H9 (cell line): ENCODE measurements around the gene RASL10A. TPM values are rescaled to one million over a fixed set of nuclear protein-coding genes. Genes with fewer than 3 reads are reported as not detected.

Experiments used
- DNase-seq: peaks from one replicate; pipeline ENCODE4 v3.0.0-alpha.2; 2017
- H2AFZ ChIP-seq: one replicate; pipeline ENCODE4 v1.6.1; 2013; ENCODE audit warnings: mild to moderate bottlenecking, low read length, control low read depth, moderate library complexity
- H2AK5ac ChIP-seq: 2 replicates; pipeline ENCODE4 v1.6.1; 2013; ENCODE audit warnings: low read length, control low read depth, mixed read lengths; ENCODE audit not compliant: insufficient read length
- H2BK120ac ChIP-seq: one replicate; pipeline ENCODE4 v1.6.1; 2013; ENCODE audit warnings: low read depth, mild to moderate bottlenecking, low read length, control low read depth, inconsistent platforms; ENCODE audit not compliant: poor library complexity, severe bottlenecking
- H2BK12ac ChIP-seq: 2 replicates; pipeline ENCODE4 v1.6.1; 2013; ENCODE audit warnings: low read length, control low read depth, mixed read lengths, low read depth; ENCODE audit not compliant: insufficient read length
- H2BK15ac ChIP-seq: 2 replicates; pipeline ENCODE4 v1.6.1; 2013; ENCODE audit warnings: low read depth, low read length, control low read depth
- H2BK20ac ChIP-seq: one replicate; pipeline ENCODE4 v1.6.1; 2013; ENCODE audit warnings: low read depth, mild to moderate bottlenecking, low read length, control low read depth, inconsistent platforms; ENCODE audit not compliant: poor library complexity, severe bottlenecking
- H2BK5ac ChIP-seq: 2 replicates; pipeline ENCODE4 v1.6.1; 2013; ENCODE audit warnings: low read length, control low read depth, mixed read lengths; ENCODE audit not compliant: insufficient read length
- H3K14ac ChIP-seq: 2 replicates; pipeline ENCODE4 v1.6.1; 2013; ENCODE audit warnings: low read length, control low read depth; ENCODE audit not compliant: insufficient read depth
- H3K18ac ChIP-seq: 2 replicates; pipeline ENCODE4 v1.6.1; 2013; ENCODE audit warnings: low read depth, mild to moderate bottlenecking, mixed read lengths, low read length, control low read depth; ENCODE audit not compliant: insufficient read length
- H3K23ac ChIP-seq: 2 replicates; pipeline ENCODE4 v1.6.1; 2013; ENCODE audit warnings: low read length, control low read depth, mixed read lengths, low read depth; ENCODE audit not compliant: insufficient read length
- H3K23me2 ChIP-seq: 2 replicates; pipeline ENCODE4 v1.6.1; 2013; ENCODE audit warnings: low read depth, mild to moderate bottlenecking, mixed read lengths, low read length, control low read depth; ENCODE audit not compliant: insufficient read length, poor library complexity, severe bottlenecking
- H3K27ac ChIP-seq: 2 replicates; pipeline ENCODE4 v1.5.1; 2013; ENCODE audit warnings: low read length, control low read depth, mixed read lengths, low read depth; ENCODE audit not compliant: insufficient read length
- H3K27me3 ChIP-seq: 2 replicates; pipeline ENCODE4 v1.6.1; 2013; ENCODE audit warnings: low read length, control low read depth, inconsistent platforms; ENCODE audit not compliant: insufficient read depth
- H3K4ac ChIP-seq: 2 replicates; pipeline ENCODE4 v1.6.1; 2013; ENCODE audit warnings: low read depth, mild to moderate bottlenecking, control low read depth, inconsistent platforms, low read length, moderate library complexity
- H3K4me1 ChIP-seq: 2 replicates; pipeline ENCODE4 v1.6.1; 2013; ENCODE audit warnings: low read length, control low read depth, inconsistent platforms; ENCODE audit not compliant: insufficient read depth
- H3K4me2 ChIP-seq: 2 replicates; pipeline ENCODE4 v1.6.1; 2013; ENCODE audit warnings: low read length, control low read depth, mixed read lengths; ENCODE audit not compliant: insufficient read length, insufficient read depth
- H3K56ac ChIP-seq: 2 replicates; pipeline ENCODE4 v1.6.1; 2013; ENCODE audit warnings: low read depth, mild to moderate bottlenecking, mixed read lengths, low read length, control low read depth; ENCODE audit not compliant: insufficient read length
- H3K79me1 ChIP-seq: 2 replicates; pipeline ENCODE4 v1.6.1; 2013; ENCODE audit warnings: low read depth, mild to moderate bottlenecking, moderate library complexity, low read length, control low read depth, inconsistent platforms; ENCODE audit not compliant: insufficient read depth, poor library complexity, severe bottlenecking
- H3K79me2 ChIP-seq: 2 replicates; pipeline ENCODE4 v1.6.1; 2013; ENCODE audit warnings: low read length, control low read depth, inconsistent platforms; ENCODE audit not compliant: insufficient read depth
- H3K9ac ChIP-seq: 2 replicates; pipeline ENCODE4 v1.6.1; 2013; ENCODE audit warnings: low read length, control low read depth, mixed read lengths; ENCODE audit not compliant: insufficient read length; ENCODE audit errors: extremely low read depth
- H3K9me3 ChIP-seq: one replicate; pipeline ENCODE4 v1.6.1; 2013; ENCODE audit warnings: low read depth, low read length, inconsistent platforms; ENCODE audit not compliant: control insufficient read depth
- H3T11ph ChIP-seq: one replicate; pipeline ENCODE4 v1.6.1; 2013; ENCODE audit warnings: mild to moderate bottlenecking, low read length, control low read depth, inconsistent platforms
- H4K20me1 ChIP-seq: one replicate; pipeline ENCODE4 v1.6.1; 2013; ENCODE audit not compliant: control insufficient read depth, insufficient read length, insufficient read depth
- H4K5ac ChIP-seq: 2 replicates; pipeline ENCODE4 v1.6.1; 2013; ENCODE audit warnings: low read depth, mild to moderate bottlenecking, mixed read lengths, low read length, control low read depth; ENCODE audit not compliant: insufficient read length
- H4K8ac ChIP-seq: replicated peaks from 2 replicates; pipeline ENCODE4 v1.6.1; 2013; ENCODE audit warnings: low read length, control low read depth, mixed read lengths, low read depth; ENCODE audit not compliant: insufficient read length
- H4K91ac ChIP-seq: 2 replicates; pipeline ENCODE4 v1.6.1; 2013; ENCODE audit warnings: low read depth, mild to moderate bottlenecking, moderate library complexity, mixed read lengths, low read length, control low read depth; ENCODE audit not compliant: insufficient read length
- H3K27ac Mint-ChIP-seq, 3 experiments: 2 replicates in 2 of 3; 3 replicates in 1 of 3; pipeline ENCODE4 v1.8.0; 2020 to 2021; ENCODE audit warnings: mixed read lengths in 3 of 3, mild to moderate bottlenecking in 1 of 3, moderate library complexity in 1 of 3
- H3K27me3 Mint-ChIP-seq: 2 replicates; pipeline ENCODE4 v1.8.0; 2021; ENCODE audit warnings: low read depth, mild to moderate bottlenecking, moderate library complexity, mixed read lengths
- H3K36me3 Mint-ChIP-seq, 3 experiments: 2 replicates in 2 of 3; 3 replicates in 1 of 3; pipeline ENCODE4 v1.8.0; 2020 to 2021; ENCODE audit warnings: low read depth in 3 of 3, mixed read lengths in 3 of 3; ENCODE audit not compliant: insufficient read depth in 1 of 3
- H3K4me1 Mint-ChIP-seq, 2 experiments: 2 replicates each; pipeline ENCODE4 v1.8.0; 2020; ENCODE audit warnings: mixed read lengths in 2 of 2
- H3K4me3 Mint-ChIP-seq, 2 experiments: 2 replicates in 1 of 2; 3 replicates in 1 of 2; pipeline ENCODE4 v1.8.0; 2020 to 2021; ENCODE audit warnings: mild to moderate bottlenecking in 2 of 2, mixed read lengths in 2 of 2, moderate library complexity in 1 of 2
- H3K9me3 Mint-ChIP-seq, 2 experiments: 2 replicates in 1 of 2; 3 replicates in 1 of 2; pipeline ENCODE4 v1.8.0; 2020; ENCODE audit warnings: mild to moderate bottlenecking in 2 of 2, mixed read lengths in 2 of 2, moderate library complexity in 1 of 2
- CTCF ChIP-seq: fragments of 200-600 bp; sonication (generic); conservative IDR thresholded peaks from 3 replicates; pipeline ENCODE4 v1.8.0; 2021; ENCODE audit warnings: antibody characterized with exemption, mild to moderate bottlenecking
- WGBS: extraction: QIAGEN DNeasy Blood & Tissue Kit; methylation state at CpG from one replicate; pipeline ENCODE4 v1.1.7; 2013; ENCODE audit warnings: missing lambda C conversion rate, low lambda C conversion rate, mixed read lengths; ENCODE audit not compliant: insufficient read length; ENCODE audit errors: extremely low coverage; 5-methylcytosine and 5-hydroxymethylcytosine counted together
- total RNA-seq: library from RNA; stranded (reverse); gene quantifications from 2 replicates; pipeline ENCODE4 v1.2.1, GENCODE V29; 2021

Gene RASL10A
- total RNA-seq, 1 experiment from 2014 or later: 0.90 TPM

DNA sequence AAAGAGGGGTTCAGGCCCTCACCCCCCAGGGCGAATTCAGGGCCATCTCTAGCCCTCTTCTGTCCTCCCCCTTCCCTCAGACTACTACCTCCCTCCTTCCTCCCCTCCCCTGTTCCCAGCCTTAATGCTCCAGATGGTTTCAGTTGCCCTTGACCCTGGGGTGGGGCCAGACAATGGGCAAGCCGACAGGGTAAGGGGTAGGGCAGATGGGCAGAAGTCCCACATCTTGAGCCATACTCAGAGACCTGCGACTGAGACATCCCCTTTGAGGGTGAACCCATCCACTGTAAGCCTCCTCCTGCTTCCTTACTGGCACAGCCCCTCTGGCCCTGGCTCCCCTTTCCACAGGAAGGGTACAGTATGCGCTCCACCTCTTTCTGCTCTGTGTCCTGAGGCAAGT, 49.6 kb downstream of the RASL10A start:
- no peak overlapping the region for H3K56ac ChIP-seq
- Mint-ChIP-seq H3K36me3 (peaks cover 32 to 56% (median 45%) of the 10 kb centered on the region in 3 experiments; a peak in 6 of 7 replicates), H3K4me3 (peak overlapping the region; percentile 92 to 93), H3K27me3 (no peaks in the 10 kb centered on the region), H3K27ac (peak overlapping the region; percentile 96 to 100 (median 98); a peak in 4 of 7 replicates), H3K9me3 (peaks cover 0 to 4% of the 10 kb centered on the region in 2 experiments; a peak in 2 of 5 replicates), H3K4me1 (peaks cover 25 to 33% of the 10 kb centered on the region in 2 experiments)
- no peaks in the 10 kb centered on the region for H3K27me3 ChIP-seq
- peaks cover 23% of the 10 kb centered on the region for H3K23me2 ChIP-seq
- no peak overlapping the region for H2BK12ac ChIP-seq
- H4K91ac ChIP-seq: no peak overlapping the region
- no peak overlapping the region for H3T11ph ChIP-seq
- peaks cover 8% of the 10 kb centered on the region for H3K4me1 ChIP-seq
- no peaks in the 10 kb centered on the region for H3K79me1 ChIP-seq
- no peaks in the 10 kb centered on the region for H3K9me3 ChIP-seq
- H3K14ac ChIP-seq: no peak overlapping the region
- peaks cover 28% of the 10 kb centered on the region for H3K79me2 ChIP-seq
- no peak overlapping the region for H2BK5ac ChIP-seq
- peak overlapping the region; percentile 92 for H3K4me2 ChIP-seq
- no peak overlapping the region for H2AK5ac ChIP-seq
- no peak overlapping the region for H3K4ac ChIP-seq
- H3K18ac ChIP-seq: no peak overlapping the region
- H4K8ac ChIP-seq: no peak overlapping the region
- no peak overlapping the region for H3K23ac ChIP-seq
- TF ChIP-seq CTCF: no peak
- H2BK20ac ChIP-seq: no peak overlapping the region
- no peak overlapping the region for H2BK15ac ChIP-seq
- no peak overlapping the region for H3K9ac ChIP-seq
- DNase-seq: no peak
- no peak overlapping the region for H4K5ac ChIP-seq
- H2BK120ac ChIP-seq: no peak overlapping the region
- no peaks in the 10 kb centered on the region for H4K20me1 ChIP-seq
- no peak overlapping the region for H2AFZ ChIP-seq
- no CpG with 5 or more reads among the region's 4 CpGs for WGBS
- H3K27ac ChIP-seq: no peak overlapping the region
